GM23338 (cell line): ENCODE measurements around the gene NTMT1. TPM values are rescaled to one million over a fixed set of nuclear protein-coding genes. Genes with fewer than 3 reads are reported as not detected.

ENCODE experiments used
- ATAC-seq: fragments of 200-7000 bp; cut with Tn5 transposase; 3 replicates; pipeline ENCODE4 v1.9.1; 2020
- DNase-seq: peaks from one replicate; pipeline ENCODE4 v3.0.0-alpha.2; 2015; ENCODE audit warnings: low spot score
- H2AFZ ChIP-seq: fragments of 200-600 bp; sonication (generic); 2 replicates; pipeline ENCODE4 v1.8.0; 2016; ENCODE audit warnings: antibody characterized with exemption, mild to moderate bottlenecking, moderate library complexity
- H3F3A ChIP-seq: fragments of 200-600 bp; sonication (generic); replicated peaks from 2 replicates; pipeline ENCODE4 v1.8.0; 2017; ENCODE audit warnings: antibody characterized with exemption, mixed run types, low read depth
- H3K27ac ChIP-seq: fragments of 200-600 bp; sonication (generic); 2 replicates; pipeline ENCODE4 v1.6.1; 2016; ENCODE audit warnings: low read depth
- H3K27me3 ChIP-seq: fragments of 200-600 bp; sonication (generic); 2 replicates; pipeline ENCODE4 v1.8.0; 2016; ENCODE audit warnings: mild to moderate bottlenecking, mixed run types, moderate library complexity; ENCODE audit not compliant: insufficient read depth
- H3K36me3 ChIP-seq: fragments of 200-600 bp; sonication (generic); 2 replicates; pipeline ENCODE4 v1.8.0; 2016; ENCODE audit warnings: mild to moderate bottlenecking; ENCODE audit not compliant: insufficient read depth
- H3K4me1 ChIP-seq: fragments of 200-600 bp; sonication (generic); 2 replicates; pipeline ENCODE4 v1.8.0; 2016; ENCODE audit warnings: mild to moderate bottlenecking, moderate library complexity; ENCODE audit not compliant: insufficient read depth
- H3K4me2 ChIP-seq: fragments of 200-600 bp; sonication (generic); 2 replicates; pipeline ENCODE4 v1.7.1; 2017; ENCODE audit warnings: mixed run types
- H3K4me3 ChIP-seq: fragments of 200-600 bp; sonication (generic); 2 replicates; pipeline ENCODE4 v1.6.1; 2016; ENCODE audit warnings: mixed run types
- H3K79me2 ChIP-seq: fragments of 200-600 bp; sonication (generic); replicated peaks from 2 replicates; pipeline ENCODE4 v1.8.0; 2017; ENCODE audit warnings: mild to moderate bottlenecking; ENCODE audit not compliant: insufficient read depth
- H3K9me2 ChIP-seq: fragments of 200-600 bp; sonication (generic); 2 replicates; pipeline ENCODE4 v1.8.0; 2017; ENCODE audit not compliant: insufficient read depth
- H4K20me1 ChIP-seq: fragments of 200-600 bp; sonication (generic); replicated peaks from 2 replicates; pipeline ENCODE4 v1.8.0; 2017; ENCODE audit warnings: mild to moderate bottlenecking; ENCODE audit not compliant: insufficient read depth
- H3K27ac Mint-ChIP-seq: 2 replicates; pipeline ENCODE4 v1.8.0; 2020; ENCODE audit warnings: inconsistent platforms, mild to moderate bottlenecking, moderate library complexity, mixed read lengths
- H3K27me3 Mint-ChIP-seq: 3 replicates; pipeline ENCODE4 v1.8.0; 2022; ENCODE audit warnings: low read depth, mild to moderate bottlenecking, moderate library complexity, mixed read lengths, inconsistent platforms; ENCODE audit not compliant: insufficient read depth, poor library complexity
- H3K36me3 Mint-ChIP-seq: 3 replicates; pipeline ENCODE4 v1.8.0; 2021; ENCODE audit warnings: low read depth, mild to moderate bottlenecking, inconsistent platforms, moderate library complexity, mixed read lengths
- H3K4me1 Mint-ChIP-seq: 3 replicates; pipeline ENCODE4 v1.8.0; 2020; ENCODE audit warnings: mild to moderate bottlenecking, inconsistent platforms, mixed read lengths
- H3K4me3 Mint-ChIP-seq: 3 replicates; pipeline ENCODE4 v1.8.0; 2021; ENCODE audit warnings: moderate library complexity, mild to moderate bottlenecking, inconsistent platforms, mixed read lengths
- H3K9me3 Mint-ChIP-seq: 3 replicates; pipeline ENCODE4 v1.8.0; 2020; ENCODE audit warnings: moderate library complexity, mild to moderate bottlenecking, inconsistent platforms, mixed read lengths
- CREB1 ChIP-seq: fragments of 250-450 bp; sonication (Bioruptor Pico); IDR thresholded peaks from 2 replicates; pipeline ENCODE4 v1.5.0; 2020; ENCODE audit warnings: low read depth, mild to moderate bottlenecking, moderate library complexity
- EZH2 ChIP-seq: fragments of 200-600 bp; sonication (generic); IDR thresholded peaks from one replicate; pipeline ENCODE4 v1.8.0; 2017; ENCODE audit warnings: antibody characterized with exemption, mild to moderate bottlenecking, low read depth; ENCODE audit not compliant: unreplicated experiment
- JUNB ChIP-seq: IDR thresholded peaks from one replicate; pipeline ENCODE4 v1.6.1; 2016; ENCODE audit warnings: antibody characterized with exemption; ENCODE audit not compliant: unreplicated experiment
- NANOG ChIP-seq: IDR thresholded peaks from 2 replicates; pipeline ENCODE4 v1.6.1; 2016; ENCODE audit warnings: antibody characterized with exemption, borderline replicate concordance
- POLR2AphosphoS5 ChIP-seq: IDR thresholded peaks from 2 replicates; pipeline ENCODE4 v1.6.1; 2016; ENCODE audit warnings: antibody characterized with exemption, low read depth
- STAT1 ChIP-seq: IDR thresholded peaks from one replicate; pipeline ENCODE4 v1.6.1; 2016; ENCODE audit warnings: antibody characterized with exemption; ENCODE audit not compliant: unreplicated experiment
- ZNF114 ChIP-seq: fragments of 250-450 bp; sonication (Bioruptor Pico); IDR thresholded peaks from 2 replicates; pipeline ENCODE4 v1.5.0; 2020; ENCODE audit warnings: mild to moderate bottlenecking, moderate library complexity
- ZNF331 ChIP-seq: fragments of 250-450 bp; sonication (Bioruptor Pico); IDR thresholded peaks from 2 replicates; pipeline ENCODE4 v1.5.0; 2020; ENCODE audit warnings: low read depth, mild to moderate bottlenecking, moderate library complexity
- polyA plus RNA-seq: library from polyadenylated mRNA; unstranded; fragments of >200 nt; fragmentation: Nextera tagmentation; extraction: Ambion mirVana; gene quantifications from 2 replicates; pipeline ENCODE4 v1.2.1, GENCODE V29; 2016
- total RNA-seq: library from RNA; depleted of rRNA; stranded (reverse); fragments of >200 nt; shearing (Covaris generic); gene quantifications from 2 replicates; pipeline ENCODE4 v1.2.3, GENCODE V29; 2014
- TF ChIP-seq, protein P1 (sequence below), 2 experiments: fragments of 200-600 bp in 1 of 2; sonication (generic) in 1 of 2; conservative IDR thresholded peaks; 2 replicates each; pipeline versions ENCODE4 v1.5.1 to v1.6.1; 2016 to 2017; ENCODE audit warnings: antibody characterized with exemption in 2 of 2, low read depth in 2 of 2, mild to moderate bottlenecking in 2 of 2, moderate library complexity in 1 of 2
- TF ChIP-seq, protein P2 (sequence below): IDR thresholded peaks from one replicate; pipeline ENCODE4 v1.6.1; 2018; ENCODE audit warnings: antibody characterized with exemption; ENCODE audit not compliant: unreplicated experiment

Gene NTMT1
- total and polyA plus RNA-seq, 2 experiments from 2014 or later: 59.4 to 108 TPM

- TF ChIP-seq, protein P1, sequence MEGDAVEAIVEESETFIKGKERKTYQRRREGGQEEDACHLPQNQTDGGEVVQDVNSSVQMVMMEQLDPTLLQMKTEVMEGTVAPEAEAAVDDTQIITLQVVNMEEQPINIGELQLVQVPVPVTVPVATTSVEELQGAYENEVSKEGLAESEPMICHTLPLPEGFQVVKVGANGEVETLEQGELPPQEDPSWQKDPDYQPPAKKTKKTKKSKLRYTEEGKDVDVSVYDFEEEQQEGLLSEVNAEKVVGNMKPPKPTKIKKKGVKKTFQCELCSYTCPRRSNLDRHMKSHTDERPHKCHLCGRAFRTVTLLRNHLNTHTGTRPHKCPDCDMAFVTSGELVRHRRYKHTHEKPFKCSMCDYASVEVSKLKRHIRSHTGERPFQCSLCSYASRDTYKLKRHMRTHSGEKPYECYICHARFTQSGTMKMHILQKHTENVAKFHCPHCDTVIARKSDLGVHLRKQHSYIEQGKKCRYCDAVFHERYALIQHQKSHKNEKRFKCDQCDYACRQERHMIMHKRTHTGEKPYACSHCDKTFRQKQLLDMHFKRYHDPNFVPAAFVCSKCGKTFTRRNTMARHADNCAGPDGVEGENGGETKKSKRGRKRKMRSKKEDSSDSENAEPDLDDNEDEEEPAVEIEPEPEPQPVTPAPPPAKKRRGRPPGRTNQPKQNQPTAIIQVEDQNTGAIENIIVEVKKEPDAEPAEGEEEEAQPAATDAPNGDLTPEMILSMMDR (conservative IDR thresholded peaks at IDR 0.05; ENCODE audit: low read depth in 2 of 2): no peak
- TF ChIP-seq EZH2: no peak
- no peak for TF ChIP-seq CREB1 (CRISPR knock-in tag)
These were observed 7.2 kb downstream of the NTMT1 start (continued) for GRCh38 chr9:129633207-129633606.

- no peak for ATAC-seq
- no peaks in the 10 kb centered on the region; the same call in 1 of the 2 replicates for H3F3A ChIP-seq
- no peak for TF ChIP-seq ZNF114 (CRISPR knock-in tag)
- TF ChIP-seq JUNB: no peak
- TF ChIP-seq NANOG: no peak
- TF ChIP-seq, protein P1 (conservative IDR thresholded peaks at IDR 0.05; ENCODE audit: low read depth in 2 of 2): no peak
- no peak for TF ChIP-seq STAT1
- no peak for TF ChIP-seq EZH2
- TF ChIP-seq ZNF331 (CRISPR knock-in tag): no peak
- no peak for TF ChIP-seq POLR2AphosphoS5
- TF ChIP-seq, protein P2, sequence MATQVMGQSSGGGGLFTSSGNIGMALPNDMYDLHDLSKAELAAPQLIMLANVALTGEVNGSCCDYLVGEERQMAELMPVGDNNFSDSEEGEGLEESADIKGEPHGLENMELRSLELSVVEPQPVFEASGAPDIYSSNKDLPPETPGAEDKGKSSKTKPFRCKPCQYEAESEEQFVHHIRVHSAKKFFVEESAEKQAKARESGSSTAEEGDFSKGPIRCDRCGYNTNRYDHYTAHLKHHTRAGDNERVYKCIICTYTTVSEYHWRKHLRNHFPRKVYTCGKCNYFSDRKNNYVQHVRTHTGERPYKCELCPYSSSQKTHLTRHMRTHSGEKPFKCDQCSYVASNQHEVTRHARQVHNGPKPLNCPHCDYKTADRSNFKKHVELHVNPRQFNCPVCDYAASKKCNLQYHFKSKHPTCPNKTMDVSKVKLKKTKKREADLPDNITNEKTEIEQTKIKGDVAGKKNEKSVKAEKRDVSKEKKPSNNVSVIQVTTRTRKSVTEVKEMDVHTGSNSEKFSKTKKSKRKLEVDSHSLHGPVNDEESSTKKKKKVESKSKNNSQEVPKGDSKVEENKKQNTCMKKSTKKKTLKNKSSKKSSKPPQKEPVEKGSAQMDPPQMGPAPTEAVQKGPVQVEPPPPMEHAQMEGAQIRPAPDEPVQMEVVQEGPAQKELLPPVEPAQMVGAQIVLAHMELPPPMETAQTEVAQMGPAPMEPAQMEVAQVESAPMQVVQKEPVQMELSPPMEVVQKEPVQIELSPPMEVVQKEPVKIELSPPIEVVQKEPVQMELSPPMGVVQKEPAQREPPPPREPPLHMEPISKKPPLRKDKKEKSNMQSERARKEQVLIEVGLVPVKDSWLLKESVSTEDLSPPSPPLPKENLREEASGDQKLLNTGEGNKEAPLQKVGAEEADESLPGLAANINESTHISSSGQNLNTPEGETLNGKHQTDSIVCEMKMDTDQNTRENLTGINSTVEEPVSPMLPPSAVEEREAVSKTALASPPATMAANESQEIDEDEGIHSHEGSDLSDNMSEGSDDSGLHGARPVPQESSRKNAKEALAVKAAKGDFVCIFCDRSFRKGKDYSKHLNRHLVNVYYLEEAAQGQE: no peak
- peaks cover 51% of the 10 kb centered on the region for H3K79me2 ChIP-seq
- H4K20me1 ChIP-seq: peaks cover 58% of the 10 kb centered on the region
- Mint-ChIP-seq H3K27me3 (peaks cover 16% of the 10 kb centered on the region), H3K9me3 (no peaks in the 10 kb centered on the region), H3K36me3 (peaks cover 51% of the 10 kb centered on the region), H3K27ac (no peak overlapping the region), H3K4me1 (peaks cover 21% of the 10 kb centered on the region), H3K4me3 (no peak overlapping the region)
- H3K27ac ChIP-seq: no peak overlapping the region
- H3K27me3 ChIP-seq: no peaks in the 10 kb centered on the region
- H3K4me1 ChIP-seq: no peaks in the 10 kb centered on the region
- H3K4me3 ChIP-seq: no peak overlapping the region
- no peak overlapping the region for H3K4me2 ChIP-seq
- no peaks in the 10 kb centered on the region for H3K9me2 ChIP-seq
- DNase-seq: no peak
- H2AFZ ChIP-seq: no peak overlapping the region
- H3K36me3 ChIP-seq: no peaks in the 10 kb centered on the region; the same call in 1 of the 2 replicates
These were observed 7.9 kb downstream of the NTMT1 start for GRCh38 chr9:129633848-129634247.
